K562 (cell line): ENCODE results near the gene AGO3. TPM values are rescaled to one million over a fixed set of nuclear protein-coding genes. Genes with fewer than 3 reads are reported as not detected.

Experiments used
- CEBPG ChIP-seq, 3 experiments: fragments of 200-800 bp in 1 of 3; sonication (Bioruptor generic) in 1 of 3; sonication (generic) in 1 of 3; formaldehyde crosslinking in 1 of 3; IDR thresholded peaks in 2 of 3; conservative IDR thresholded peaks in 1 of 3; 2 replicates each; pipeline versions ENCODE4 v1.6.1 to v1.8.0; 2016 to 2022; ENCODE audit warnings: missing compliant biosample characterization in 2 of 3, missing genetic modification characterization in 2 of 3, mild to moderate bottlenecking in 1 of 3, missing genetic modification reagents in 1 of 3
- CTBP1 ChIP-seq: fragments of 450-650 bp; IDR thresholded peaks from 2 replicates; pipeline ENCODE4 v1.6.1; 2016; ENCODE audit warnings: borderline replicate concordance
- DMBX1 ChIP-seq: fragments of 250-450 bp; sonication (Bioruptor Pico); IDR thresholded peaks from 2 replicates; pipeline ENCODE4 v1.8.0; 2022; ENCODE audit warnings: inconsistent platforms, mild to moderate bottlenecking, moderate library complexity, borderline replicate concordance
- ELF1 ChIP-seq: fragments of 200-800 bp; sonication (Bioruptor generic); IDR thresholded peaks from 2 replicates; pipeline ENCODE4 v1.6.1; 2016; ENCODE audit warnings: missing genetic modification characterization, missing compliant biosample characterization
- GABPA ChIP-seq: fragments of 200-800 bp; sonication (Bioruptor generic); conservative IDR thresholded peaks from 2 replicates; pipeline ENCODE4 v1.6.1; 2016; ENCODE audit warnings: low read depth, missing genetic modification characterization, missing compliant biosample characterization
- GTF2E2 ChIP-seq: fragments of 200-800 bp; sonication (Bioruptor generic); IDR thresholded peaks from 2 replicates; pipeline ENCODE4 v1.6.1; 2016; ENCODE audit warnings: missing genetic modification characterization, missing compliant biosample characterization
- ILK ChIP-seq: fragments of 450-650 bp; IDR thresholded peaks from 2 replicates; pipeline ENCODE4 v1.6.1; 2016; ENCODE audit warnings: missing genetic modification characterization, low read depth, mild to moderate bottlenecking, missing compliant biosample characterization, moderate library complexity, borderline replicate concordance
- MTA1 ChIP-seq: fragments of 450-650 bp; IDR thresholded peaks from 2 replicates; pipeline ENCODE4 v1.6.1; 2017; ENCODE audit warnings: borderline replicate concordance
- NCOA2 ChIP-seq, 2 experiments: fragments of 450-650 bp; IDR thresholded peaks; 2 replicates each; pipeline ENCODE4 v1.6.1; 2018; ENCODE audit warnings: mild to moderate bottlenecking in 2 of 2, moderate library complexity in 1 of 2; ENCODE audit not compliant: partially characterized antibody in 2 of 2
- NR3C1 ChIP-seq: sonication (generic); formaldehyde crosslinking; IDR thresholded peaks from 2 replicates; pipeline ENCODE4 v1.8.1; 2022; ENCODE audit warnings: missing genetic modification reagents
- PATZ1 ChIP-seq: fragments of 250-450 bp; sonication (Bioruptor Pico); IDR thresholded peaks from 2 replicates; pipeline ENCODE4 v1.5.0; 2020; ENCODE audit warnings: mild to moderate bottlenecking, borderline replicate concordance
- PHF21A ChIP-seq: fragments of 450-650 bp; IDR thresholded peaks from 2 replicates; pipeline ENCODE4 v1.6.1; 2017; ENCODE audit warnings: low read depth, borderline replicate concordance
- POLR2G ChIP-seq: fragments of 200-400 bp; formaldehyde crosslinking; IDR thresholded peaks from 2 replicates; pipeline ENCODE4 v1.6.1; 2017; ENCODE audit warnings: low read depth, mild to moderate bottlenecking, antibody characterized with exemption, low read length, moderate library complexity
- TAF1 ChIP-seq: IDR thresholded peaks from 2 replicates; pipeline ENCODE4 v1.6.1; 2011; ENCODE audit warnings: mild to moderate bottlenecking, low read length, moderate library complexity; ENCODE audit not compliant: insufficient read depth, control insufficient read depth, severe bottlenecking; ENCODE audit errors: extremely low read depth
- TRIM28 ChIP-seq: fragments of 450-650 bp; IDR thresholded peaks from 2 replicates; pipeline ENCODE4 v1.6.1; 2017
- ZFP30 ChIP-seq: fragments of 250-450 bp; sonication (Bioruptor Pico); IDR thresholded peaks from 2 replicates; pipeline ENCODE4 v1.8.0; 2022; ENCODE audit warnings: moderate library complexity, mild to moderate bottlenecking, inconsistent platforms, borderline replicate concordance
- ZNF23 ChIP-seq: fragments of 250-450 bp; sonication (Bioruptor Pico); IDR thresholded peaks from 2 replicates; pipeline ENCODE4 v1.4.0; 2020; ENCODE audit warnings: mild to moderate bottlenecking
- ZNF274 ChIP-seq: IDR thresholded peaks from 2 replicates; pipeline ENCODE4 v1.6.1; 2011; ENCODE audit warnings: low read depth, mild to moderate bottlenecking, low read length, moderate library complexity, borderline replicate concordance
- ZNF780A ChIP-seq: fragments of 250-450 bp; sonication (Bioruptor Pico); IDR thresholded peaks from 2 replicates; pipeline ENCODE4 v1.5.0; 2021; ENCODE audit warnings: mild to moderate bottlenecking
- polyA plus RNA-seq, 8 experiments: library from polyadenylated mRNA; depleted of rRNA in 4 of 8; stranded (reverse) in 5 of 8; unstranded in 3 of 8; fragments of >200 nt; fragmentation: Nextera tagmentation in 2 of 8; fragmentation: Illumina TruSeq in 1 of 8; extraction: Ambion mirVana in 2 of 8; extraction: Trizol in 1 of 8; gene quantifications; 2 replicates each; pipeline versions ENCODE4 v1.2.1 to v1.2.3, GENCODE V29; 2011 to 2014; ENCODE audit warnings: inconsistent platforms in 1 of 8, missing spikeins in 1 of 8
- total RNA-seq, 7 experiments: library from RNA; depleted of rRNA in 6 of 7; stranded (reverse); fragments of >200 nt in 6 of 7; fragmentation: Illumina TruSeq in 2 of 7; extraction: Trizol in 2 of 7; gene quantifications; 2 replicates each; pipeline versions ENCODE4 v1.2.1 to v1.2.3, GENCODE V29; 2011 to 2021; ENCODE audit warnings: low replicate concordance in 1 of 7
- TF ChIP-seq, protein P1 (sequence below): sonication (generic); formaldehyde crosslinking; IDR thresholded peaks from 2 replicates; pipeline ENCODE4 v1.8.0; 2022; ENCODE audit warnings: missing genetic modification reagents, mild to moderate bottlenecking, borderline replicate concordance

Gene AGO3
- total and polyA plus RNA-seq, 9 of the 15 experiments (the other 6 are each of a cell fraction or from before 2014, with no cell fraction given) = 4.5 to 41.5 (median 22.7) TPM

GRCh38 chr1:35882945-35883634 lies 47.8 kb upstream of the AGO3 start, which contains the start of gene AGO1 (continued):
- TF ChIP-seq MTA1 = no peak
- peak; percentile 70 for TF ChIP-seq GABPA (tag)
- no peak for TF ChIP-seq ILK
- TF ChIP-seq GTF2E2 = no peak
- TF ChIP-seq ZFP30 = no peak
- TF ChIP-seq, protein P1, sequence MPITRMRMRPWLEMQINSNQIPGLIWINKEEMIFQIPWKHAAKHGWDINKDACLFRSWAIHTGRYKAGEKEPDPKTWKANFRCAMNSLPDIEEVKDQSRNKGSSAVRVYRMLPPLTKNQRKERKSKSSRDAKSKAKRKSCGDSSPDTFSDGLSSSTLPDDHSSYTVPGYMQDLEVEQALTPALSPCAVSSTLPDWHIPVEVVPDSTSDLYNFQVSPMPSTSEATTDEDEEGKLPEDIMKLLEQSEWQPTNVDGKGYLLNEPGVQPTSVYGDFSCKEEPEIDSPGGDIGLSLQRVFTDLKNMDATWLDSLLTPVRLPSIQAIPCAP (CRISPR knock-in tag) = no peak
- TF ChIP-seq NR3C1 (CRISPR knock-in tag) = no peak
- TF ChIP-seq TAF1 = peak; percentile 47
- no peak for TF ChIP-seq NCOA2 (IDR thresholded peaks at IDR 0.05; ENCODE audit: partially characterized antibody in 2 of 2)
- peak; percentile 37; the same call in 1 of the 2 replicates for TF ChIP-seq ELF1
- no peak for TF ChIP-seq PHF21A
- no peak for TF ChIP-seq ZNF23 (CRISPR knock-in tag)
- peak; percentile 41; the same call in 1 of the 2 replicates for TF ChIP-seq DMBX1
- TF ChIP-seq POLR2G = peak; percentile 77
- peak; percentile 92 for TF ChIP-seq CTBP1
- no peak for TF ChIP-seq PATZ1 (CRISPR knock-in tag)
- no peak for TF ChIP-seq ZNF274
- no peak for TF ChIP-seq TRIM28
- no peak for TF ChIP-seq ZNF780A (CRISPR knock-in tag)
- TF ChIP-seq CEBPG (CRISPR knock-in tag; IDR thresholded peaks at IDR 0.05) = no peak
- no peak for TF ChIP-seq CEBPG (tag; conservative IDR thresholded peaks at IDR 0.05 in 1 of 2, IDR thresholded peaks at IDR 0.05 in 1 of 2)
